22Rv1 (cell line): ENCODE data around the gene APOL2.

Source experiments
- CTCF ChIP-seq: fragments of 450-650 bp; IDR thresholded peaks from 2 replicates; pipeline ENCODE4 v1.5.1; 2017; ENCODE audit warnings: mild to moderate bottlenecking
- ZFX ChIP-seq: fragments of 450-650 bp; IDR thresholded peaks from 2 replicates; pipeline ENCODE4 v1.6.1; 2017; ENCODE audit warnings: antibody characterized with exemption, borderline replicate concordance

DNA sequence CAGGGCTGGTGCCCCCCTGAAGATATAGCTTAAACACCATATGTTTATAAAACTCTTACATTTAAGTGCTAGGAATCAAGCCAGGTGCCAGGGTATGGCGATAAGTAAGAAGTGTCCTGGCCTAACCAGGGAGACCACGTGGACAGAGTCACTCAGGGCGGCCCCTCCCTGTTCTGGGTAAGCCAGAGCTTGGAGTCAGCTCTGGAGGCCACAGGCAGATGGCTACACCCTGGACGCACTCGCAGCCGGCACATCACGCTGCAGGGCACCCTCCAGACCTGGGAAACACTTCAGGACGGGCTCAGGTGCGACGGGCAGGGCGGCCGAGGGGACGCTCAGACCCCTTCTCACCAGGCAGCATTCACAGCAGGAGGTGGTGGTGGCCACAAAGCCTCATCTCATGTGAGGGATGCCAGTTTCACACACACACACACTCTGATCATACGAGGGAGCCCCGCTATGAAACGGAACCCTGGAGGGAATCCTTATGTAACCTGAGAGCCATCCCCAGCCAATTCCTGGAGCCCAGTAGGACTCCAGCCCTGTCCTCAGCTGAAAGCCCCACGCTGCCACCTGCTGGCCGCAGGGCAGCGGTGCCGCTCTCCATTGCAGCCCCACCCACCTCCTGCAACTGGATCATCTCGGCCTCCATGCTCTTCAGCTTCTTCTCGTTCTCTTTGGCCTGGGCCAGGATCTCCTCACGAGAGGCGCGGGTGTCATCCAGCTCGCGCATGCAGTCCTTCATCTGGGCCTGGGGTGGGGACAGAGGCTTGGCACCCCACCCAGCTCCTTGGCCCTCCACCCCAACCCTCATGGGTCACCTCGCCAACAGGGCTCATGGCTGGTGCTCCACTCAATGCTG is 47.0 kb upstream of the APOL2 start:
- TF ChIP-seq CTCF (peak; percentile 97), ZFX (no peak)
